ENCODE measurements around the gene ADSL.

Gene ADSL

GRCh38 chr22:40388231-40388630 lies 41.9 kb downstream of the ADSL start:
- Histone ChIP-seq H3K36me3 (replicated peaks) (no peaks in the 10 kb centered on the region), H3K27me3 (replicated peaks) (no peaks in the 10 kb centered on the region), H3K27ac (no peak overlapping the region), H3K4me3 (ENCODE audit: low read depth, low read length) (no peak overlapping the region)
- TF ChIP-seq, protein P1, sequence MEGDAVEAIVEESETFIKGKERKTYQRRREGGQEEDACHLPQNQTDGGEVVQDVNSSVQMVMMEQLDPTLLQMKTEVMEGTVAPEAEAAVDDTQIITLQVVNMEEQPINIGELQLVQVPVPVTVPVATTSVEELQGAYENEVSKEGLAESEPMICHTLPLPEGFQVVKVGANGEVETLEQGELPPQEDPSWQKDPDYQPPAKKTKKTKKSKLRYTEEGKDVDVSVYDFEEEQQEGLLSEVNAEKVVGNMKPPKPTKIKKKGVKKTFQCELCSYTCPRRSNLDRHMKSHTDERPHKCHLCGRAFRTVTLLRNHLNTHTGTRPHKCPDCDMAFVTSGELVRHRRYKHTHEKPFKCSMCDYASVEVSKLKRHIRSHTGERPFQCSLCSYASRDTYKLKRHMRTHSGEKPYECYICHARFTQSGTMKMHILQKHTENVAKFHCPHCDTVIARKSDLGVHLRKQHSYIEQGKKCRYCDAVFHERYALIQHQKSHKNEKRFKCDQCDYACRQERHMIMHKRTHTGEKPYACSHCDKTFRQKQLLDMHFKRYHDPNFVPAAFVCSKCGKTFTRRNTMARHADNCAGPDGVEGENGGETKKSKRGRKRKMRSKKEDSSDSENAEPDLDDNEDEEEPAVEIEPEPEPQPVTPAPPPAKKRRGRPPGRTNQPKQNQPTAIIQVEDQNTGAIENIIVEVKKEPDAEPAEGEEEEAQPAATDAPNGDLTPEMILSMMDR (IDR thresholded peaks at IDR 0.05; ENCODE audit: low read depth, low read length, missing control alignments), result no peak
- DNase-seq, result no peak
- in situ Hi-C loops (cut with HindIII; ENCODE audit: low pct_ligation_motif_present, low sequenced_read_pairs), result no loop called here

DNA sequence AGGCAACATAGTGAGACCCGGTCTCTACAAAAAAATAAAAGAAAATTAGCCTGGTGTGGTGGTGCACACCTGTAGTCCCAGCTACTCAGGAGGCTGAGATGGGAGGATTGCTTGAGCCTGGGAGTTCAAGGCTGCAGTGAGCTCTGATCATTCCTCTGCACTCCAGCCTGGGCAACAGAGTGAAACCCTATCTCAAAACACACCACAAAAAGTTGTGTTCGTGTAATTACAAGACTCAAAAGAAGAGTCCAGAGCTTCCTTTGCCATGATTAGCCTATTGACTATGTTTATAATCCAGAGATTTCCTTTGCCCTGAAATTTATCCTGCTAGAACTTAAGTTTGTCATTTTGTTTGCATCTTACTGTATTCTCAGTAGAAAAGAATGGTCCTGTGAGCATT lies 45.1 kb downstream of the ADSL start:
- no peak for DNase-seq
- TF ChIP-seq, protein P1 (IDR thresholded peaks at IDR 0.05; ENCODE audit: low read depth, low read length, missing control alignments), result no peak
- no peak overlapping the region for H3K4me3 ChIP-seq (ENCODE audit: low read depth, low read length)
- H3K27me3 ChIP-seq (replicated peaks), result no peaks in the 10 kb centered on the region
- H3K36me3 ChIP-seq (replicated peaks), result no peaks in the 10 kb centered on the region
- in situ Hi-C loops (cut with HindIII; ENCODE audit: low pct_ligation_motif_present, low sequenced_read_pairs), result no loop called here
- no peak overlapping the region for H3K27ac ChIP-seq

DNA sequence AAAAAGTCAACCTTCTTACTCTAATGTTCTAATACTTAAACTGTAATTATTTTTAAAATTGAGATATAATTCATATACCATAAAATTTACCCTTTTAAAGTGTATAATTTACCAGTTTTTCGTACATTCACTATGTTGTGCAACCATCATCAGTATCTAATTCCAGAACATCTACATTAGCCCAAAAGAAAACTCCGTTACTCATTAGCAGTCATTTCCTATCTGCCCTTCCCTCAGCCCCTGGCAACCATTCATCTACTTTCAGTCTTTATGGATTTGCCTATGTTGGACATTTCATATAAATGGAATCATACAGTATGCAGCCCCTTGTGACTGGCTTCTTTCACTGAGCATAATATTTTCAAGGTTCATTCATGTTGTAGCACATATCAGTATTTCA lies 46.3 kb downstream of the ADSL start:
- no peak overlapping the region for H3K27ac ChIP-seq
- no peak for DNase-seq
- in situ Hi-C loops (cut with HindIII; ENCODE audit: low pct_ligation_motif_present, low sequenced_read_pairs), result no loop called here
- TF ChIP-seq, protein P1 (IDR thresholded peaks at IDR 0.05; ENCODE audit: low read depth, low read length, missing control alignments), result no peak
- H3K27me3 ChIP-seq (replicated peaks), result no peaks in the 10 kb centered on the region
- no peak overlapping the region for H3K4me3 ChIP-seq (ENCODE audit: low read depth, low read length)
- no peaks in the 10 kb centered on the region for H3K36me3 ChIP-seq (replicated peaks)

DNA sequence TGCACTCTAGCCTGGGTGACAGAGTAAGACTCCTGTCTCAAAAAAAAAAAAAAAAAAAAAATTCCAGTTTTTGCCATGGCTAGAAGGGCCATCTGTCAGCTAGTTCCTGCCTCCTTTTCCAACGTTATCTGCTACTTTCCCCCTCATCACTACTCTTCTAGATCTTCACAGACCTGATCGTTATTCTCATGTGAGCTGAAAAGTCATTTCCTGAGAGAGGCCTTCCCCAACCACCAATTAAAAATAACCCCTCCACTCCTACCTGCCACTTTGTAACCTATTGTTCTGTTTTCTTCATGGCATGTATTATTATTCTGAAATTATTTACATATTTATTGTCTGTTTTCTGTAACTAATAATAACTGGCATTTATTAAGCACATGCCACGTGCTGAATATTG lies 48.3 kb downstream of the ADSL start:
- DNase-seq, result no peak
- Histone ChIP-seq H3K27ac (no peak overlapping the region), H3K27me3 (replicated peaks) (no peaks in the 10 kb centered on the region), H3K36me3 (replicated peaks) (no peaks in the 10 kb centered on the region), H3K4me3 (ENCODE audit: low read depth, low read length) (no peak overlapping the region)
- TF ChIP-seq, protein P1 (IDR thresholded peaks at IDR 0.05; ENCODE audit: low read depth, low read length, missing control alignments), result no peak
- in situ Hi-C loops (cut with HindIII; ENCODE audit: low pct_ligation_motif_present, low sequenced_read_pairs), result no loop called here

DNA sequence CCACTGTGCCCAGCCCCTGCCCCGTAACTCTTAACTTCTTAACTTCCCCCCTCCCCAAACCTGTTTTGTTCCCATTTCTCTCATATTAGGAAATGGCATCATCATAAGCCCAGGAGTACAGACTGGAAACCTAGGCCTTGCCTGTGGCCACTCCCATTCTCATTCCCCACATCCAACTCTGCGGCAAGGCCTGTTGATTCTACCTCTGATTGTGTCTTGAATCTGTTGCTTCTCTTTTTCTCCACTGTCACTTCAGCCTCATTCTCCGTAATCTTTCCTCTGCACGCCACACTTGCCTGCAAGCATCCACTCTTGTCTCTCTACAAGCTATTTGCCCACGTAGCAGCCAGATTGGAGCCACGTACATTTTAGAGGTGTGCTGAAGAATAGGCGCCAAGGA lies 49.3 kb downstream of the ADSL start:
- no peak overlapping the region for H3K4me3 ChIP-seq (ENCODE audit: low read depth, low read length)
- H3K36me3 ChIP-seq (replicated peaks), result peaks cover under 1% of the 10 kb centered on the region
- H3K27me3 ChIP-seq (replicated peaks), result no peaks in the 10 kb centered on the region
- H3K27ac ChIP-seq, result no peak overlapping the region
- no peak for DNase-seq
- TF ChIP-seq, protein P1 (IDR thresholded peaks at IDR 0.05; ENCODE audit: low read depth, low read length, missing control alignments), result no peak
- in situ Hi-C loops (cut with HindIII; ENCODE audit: low pct_ligation_motif_present, low sequenced_read_pairs), result no loop called here

DNA sequence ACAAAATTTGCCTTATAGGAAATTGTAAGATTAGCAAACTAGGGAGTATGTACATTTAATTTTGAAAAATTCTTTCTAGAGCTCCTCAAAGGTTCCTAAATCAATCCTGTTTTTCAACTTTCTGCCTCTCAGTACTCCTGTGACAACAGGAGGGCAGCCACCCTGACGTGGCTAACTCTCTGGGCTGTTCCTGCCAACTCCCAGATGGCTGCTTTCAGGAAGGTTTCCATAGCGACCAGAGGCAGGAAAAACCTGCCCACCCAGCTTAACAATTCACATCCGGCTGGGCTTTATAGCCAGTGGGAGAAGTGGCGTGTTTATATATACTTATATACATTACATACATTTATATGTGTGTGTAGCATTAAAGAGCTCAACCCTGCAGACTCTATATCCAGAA lies 50.6 kb downstream of the ADSL start:
- no peaks in the 10 kb centered on the region for H3K27me3 ChIP-seq (replicated peaks)
- peak; percentile 75 for DNase-seq
- H3K27ac ChIP-seq, result peak overlapping the region; percentile 71
- in situ Hi-C loops (cut with HindIII; ENCODE audit: low pct_ligation_motif_present, low sequenced_read_pairs), result no loop called here
- TF ChIP-seq, protein P1 (IDR thresholded peaks at IDR 0.05; ENCODE audit: low read depth, low read length, missing control alignments), result no peak
- no peak overlapping the region for H3K4me3 ChIP-seq (ENCODE audit: low read depth, low read length)
- H3K36me3 ChIP-seq (replicated peaks), result peaks cover 8% of the 10 kb centered on the region
